HCT116 (cell line): ENCODE results near the gene WFDC2. TPM values are rescaled to one million over a fixed set of nuclear protein-coding genes. Genes with fewer than 3 reads are reported as not detected.

Experiments used
- ATAC-seq: fragments of 200-7000 bp; cut with Tn5 transposase; 2 replicates; pipeline ENCODE4 v1.9.1; 2020; ENCODE audit warnings: mild to moderate bottlenecking, moderate library complexity
- BruUV-seq: library from RNA; stranded (reverse); fragments of 400-500 nt; replicated peaks from 2 replicates; lab custom pipeline; 2021; lab: Mats Ljungman, UMichigan
- CTCF ChIA-PET: fragments of 300-600 bp; sonication (Branson Sonifier 250); formaldehyde crosslinking; loops from one replicate; lab custom pipeline; 2021; ENCODE audit warnings: antibody characterized with exemption; lab: Charles Lee
- POLR2A ChIA-PET: fragments of 300-600, 350-600 bp; sonication (Branson Sonifier 250); formaldehyde crosslinking; loops from one replicate; lab custom pipeline; 2021; ENCODE audit warnings: antibody characterized with exemption; lab: Charles Lee
- RAD21 ChIA-PET, 2 experiments: fragments of 300-600 bp; sonication (Branson Sonifier 250); formaldehyde crosslinking; loops; one replicate each; lab custom pipeline; 2023; ENCODE audit warnings: low total read pairs in 2 of 2; ENCODE audit not compliant: uncharacterized antibody in 2 of 2, unreplicated experiment in 2 of 2, low non-redundant PET in 1 of 2; lab: Charles Lee
- DNase-seq: peaks from one replicate; pipeline ENCODE4 v3.0.0-alpha.2; 2010; ENCODE audit warnings: low read depth, low spot score
- H2AFZ ChIP-seq: fragments of 200-600 bp; shearing (Covaris generic), sonication (generic); 2 replicates; pipeline ENCODE4 v1.6.1; 2017; ENCODE audit warnings: low read depth, mixed run types, mixed read lengths, antibody characterized with exemption, low read length; ENCODE audit not compliant: poor library complexity, severe bottlenecking
- H3K27ac ChIP-seq: 2 replicates; pipeline ENCODE4 v1.5.1; 2012; ENCODE audit warnings: low read depth, low read length
- H3K27me3 ChIP-seq: fragments of 200-600 bp; sonication (generic); 2 replicates; pipeline ENCODE4 v1.6.1; 2016; ENCODE audit warnings: mixed run types, low read length, mixed read lengths; ENCODE audit not compliant: insufficient read depth
- H3K36me3 ChIP-seq, 2 experiments: fragments of 200-500 bp in 1 of 2; fragments of 200-600 bp in 1 of 2; sonication (Bioruptor generic) in 1 of 2; sonication (generic) in 1 of 2; 2 replicates each; pipeline versions ENCODE4 v1.5.1 to v1.6.1; 2014 to 2016; ENCODE audit warnings: low read length in 2 of 2, inconsistent platforms in 1 of 2, mixed read lengths in 1 of 2, mixed run types in 1 of 2; ENCODE audit not compliant: insufficient read depth in 2 of 2, control insufficient read depth in 1 of 2
- H3K4me1 ChIP-seq, 2 experiments: fragments of 200-600 bp in 1 of 2; sonication (generic) in 1 of 2; 2 replicates each; pipeline versions ENCODE4 v1.5.1 to v1.6.1; 2012 to 2017; ENCODE audit warnings: low read length in 2 of 2, inconsistent platforms in 1 of 2, mild to moderate bottlenecking in 1 of 2, mixed read lengths in 1 of 2, mixed run types in 1 of 2, moderate library complexity in 1 of 2; ENCODE audit not compliant: insufficient read depth in 2 of 2, control insufficient read depth in 1 of 2
- H3K4me2 ChIP-seq: fragments of 200-600 bp; sonication (generic); 2 replicates; pipeline ENCODE4 v1.6.1; 2017; ENCODE audit warnings: mixed run types, low read length, mixed read lengths
- H3K4me3 ChIP-seq, 2 experiments: fragments of 200-600 bp in 1 of 2; sonication (generic) in 1 of 2; replicated peaks in 1 of 2; 2 replicates each; pipeline ENCODE4 v1.5.1; 2011 to 2016; ENCODE audit warnings: low read length in 2 of 2, control low read depth in 1 of 2, low read depth in 1 of 2, mild to moderate bottlenecking in 1 of 2, mixed read lengths in 1 of 2, mixed run types in 1 of 2
- H3K79me2 ChIP-seq: fragments of 200-600 bp; sonication (generic); 2 replicates; pipeline ENCODE4 v1.6.1; 2017; ENCODE audit warnings: mild to moderate bottlenecking, mixed run types, low read length, moderate library complexity, mixed read lengths; ENCODE audit not compliant: insufficient read depth
- H3K9ac ChIP-seq: fragments of 200-600 bp; sonication (generic); 2 replicates; pipeline ENCODE4 v1.6.1; 2016; ENCODE audit warnings: low read length, mixed read lengths
- H3K9me2 ChIP-seq: fragments of 200-600 bp; sonication (generic), shearing (Covaris generic); 2 replicates; pipeline ENCODE4 v1.6.1; 2017; ENCODE audit warnings: mixed run types, mild to moderate bottlenecking, moderate library complexity; ENCODE audit not compliant: insufficient read depth
- H3K9me3 ChIP-seq, 2 experiments: fragments of 200-500 bp in 1 of 2; fragments of 200-600 bp in 1 of 2; sonication (Bioruptor generic) in 1 of 2; sonication (generic) in 1 of 2; 2 replicates each; pipeline ENCODE4 v1.6.1; 2014 to 2017; ENCODE audit warnings: low read length in 2 of 2, mixed read lengths in 2 of 2, inconsistent platforms in 1 of 2, low read depth in 1 of 2, mild to moderate bottlenecking in 1 of 2, mixed run types in 1 of 2, moderate library complexity in 1 of 2; ENCODE audit not compliant: control insufficient read depth in 1 of 2, insufficient read depth in 1 of 2
- H4K20me1 ChIP-seq: fragments of 200-600 bp; sonication (generic), shearing (Covaris generic); 2 replicates; pipeline ENCODE4 v1.6.1; 2017; ENCODE audit warnings: mixed run types, mild to moderate bottlenecking, moderate library complexity; ENCODE audit not compliant: insufficient read depth
- CBX3 ChIP-seq: IDR thresholded peaks from 2 replicates; pipeline ENCODE4 v1.6.1; 2012; ENCODE audit warnings: low read depth
- CTCF ChIP-seq, 3 experiments: fragments of 200-600 bp in 1 of 3; sonication (generic) in 1 of 3; IDR thresholded peaks in 2 of 3; conservative IDR thresholded peaks in 1 of 3; 2 replicates each; pipeline ENCODE4 v1.5.1; 2012 to 2017; ENCODE audit warnings: low read depth in 2 of 3, low read length in 2 of 3, antibody characterized with exemption in 1 of 3, borderline replicate concordance in 1 of 3, control low read depth in 1 of 3, mild to moderate bottlenecking in 1 of 3, mixed read lengths in 1 of 3, mixed run types in 1 of 3, moderate library complexity in 1 of 3; ENCODE audit not compliant: insufficient read depth in 1 of 3
- EGR1 ChIP-seq: IDR thresholded peaks from 2 replicates; pipeline ENCODE4 v1.6.1; 2012; ENCODE audit warnings: low read depth
- EZH2 ChIP-seq: fragments of 200-600 bp; sonication (generic); IDR thresholded peaks from 2 replicates; pipeline ENCODE4 v1.6.1; 2017; ENCODE audit warnings: antibody characterized with exemption, mixed run types
- JUND ChIP-seq: IDR thresholded peaks from 2 replicates; pipeline ENCODE4 v1.6.1; 2012
- POLR2AphosphoS5 ChIP-seq: IDR thresholded peaks from 2 replicates; pipeline ENCODE4 v1.6.1; 2011; ENCODE audit warnings: mild to moderate bottlenecking, low read depth, low read length, moderate library complexity
- RAD21 ChIP-seq: IDR thresholded peaks from 2 replicates; pipeline ENCODE4 v1.6.1; 2012; ENCODE audit warnings: low read depth, mild to moderate bottlenecking
- TCF7L2 ChIP-seq: IDR thresholded peaks from 2 replicates; pipeline ENCODE4 v1.7.0; 2011; ENCODE audit warnings: borderline replicate concordance, inconsistent platforms; ENCODE audit not compliant: insufficient read depth, insufficient read length; ENCODE audit errors: extremely low read depth
- YY1 ChIP-seq: IDR thresholded peaks from 2 replicates; pipeline ENCODE4 v1.6.1; 2011; ENCODE audit warnings: low read length, low read depth, moderate library complexity, mild to moderate bottlenecking; ENCODE audit not compliant: insufficient replicate concordance; ENCODE audit errors: extremely low read depth
- intact Hi-C: fragments of 100-400 bp; cut with micrococcal nuclease; formaldehyde crosslinking; loops from 2 replicates; pipeline ENCODE4 v1.10.0; 2022
- total RNA-seq: library from RNA; stranded (reverse); gene quantifications from one replicate; pipeline ENCODE4 v1.2.1, GENCODE V29; 2021; ENCODE audit not compliant: unreplicated experiment

The WFDC2 gene
- total RNA-seq, 1 experiment from 2014 or later = 1.1 TPM

GRCh38 chr20:45436732-45437485, 32.6 kb upstream of the WFDC2 start:
- DNase-seq = peak; percentile 63
- ChIA-PET POLR2A (interaction anchor here (0.7 to 3.5 kb wide), 10 partner anchors 21 to 125 kb away, joined by 3 to 11 read pairs (median 4); partner anchors contain the start of genes PIGT and SYS1), RAD21 (interaction anchor here (0.6 to 2.1 kb wide), 12 partner anchors 33 to 125 kb away, joined by 3 to 16 read pairs (median 5); no protein-coding TSS in a partner anchor)
- Histone ChIP-seq H2AFZ (peak overlapping the region; percentile 91), H3K9ac (peak overlapping the region; percentile 64), H3K9me3 (no peaks in the 10 kb centered on the region), H3K79me2 (no peaks in the 10 kb centered on the region), H3K4me1 (peaks cover 0 to 12% of the 10 kb centered on the region in 2 experiments; a peak in 2 of 4 replicates)
- peak; percentile 47 for TF ChIP-seq YY1
- peak; percentile 90 to 94 (median 93) for TF ChIP-seq CTCF (IDR thresholded peaks at IDR 0.05 in 2 of 3, conservative IDR thresholded peaks at IDR 0.05 in 1 of 3; ENCODE audit: borderline replicate concordance in 1 of 3, insufficient read depth in 1 of 3, low read depth in 2 of 3, low read length in 2 of 3)
- no peak for TF ChIP-seq CBX3
- TF ChIP-seq TCF7L2 = no peak
- peak; percentile 97 for TF ChIP-seq RAD21
- peak; percentile 42; the same call in 1 of the 2 replicates for TF ChIP-seq POLR2AphosphoS5
- no peak for TF ChIP-seq EZH2
- TF ChIP-seq JUND = no peak
- TF ChIP-seq EGR1 = peak; percentile 76
- TF ChIP-seq, all 23 proteins: peak for 5
- H3K36me3 ChIP-seq = no peaks in the 10 kb centered on the region
- no peaks in the 10 kb centered on the region for H3K27me3 ChIP-seq
- no TSS peak for BruUV-seq
- peak; percentile 99 for ATAC-seq
- H4K20me1 ChIP-seq = no peaks in the 10 kb centered on the region
- no peaks in the 10 kb centered on the region for H3K9me2 ChIP-seq
- H3K27ac ChIP-seq = no peak overlapping the region
- peak overlapping the region; percentile 94 for H3K4me2 ChIP-seq
- CTCF ChIA-PET = interaction anchor here (0.6 to 4.7 kb wide), 30 partner anchors 9 to 334 kb away, joined by 3 to 100 read pairs (median 4); partner anchors contain the start of genes PIGT and SYS1
- intact Hi-C loops = loop anchor here (1.0 to 2.0 kb wide), 3 partner anchors 62 to 118 kb away; partner anchors contain the start of gene SYS1
- H3K4me3 ChIP-seq = peak overlapping the region; percentile 57 to 67
